ENCODE results near the gene LAMB1.
"Not testable (repeated sequence)": the region's sequence is repeated elsewhere in the genome, so short reads cannot be mapped to it uniquely, and the experiment has no call there.

The LAMB1 gene

DNA sequence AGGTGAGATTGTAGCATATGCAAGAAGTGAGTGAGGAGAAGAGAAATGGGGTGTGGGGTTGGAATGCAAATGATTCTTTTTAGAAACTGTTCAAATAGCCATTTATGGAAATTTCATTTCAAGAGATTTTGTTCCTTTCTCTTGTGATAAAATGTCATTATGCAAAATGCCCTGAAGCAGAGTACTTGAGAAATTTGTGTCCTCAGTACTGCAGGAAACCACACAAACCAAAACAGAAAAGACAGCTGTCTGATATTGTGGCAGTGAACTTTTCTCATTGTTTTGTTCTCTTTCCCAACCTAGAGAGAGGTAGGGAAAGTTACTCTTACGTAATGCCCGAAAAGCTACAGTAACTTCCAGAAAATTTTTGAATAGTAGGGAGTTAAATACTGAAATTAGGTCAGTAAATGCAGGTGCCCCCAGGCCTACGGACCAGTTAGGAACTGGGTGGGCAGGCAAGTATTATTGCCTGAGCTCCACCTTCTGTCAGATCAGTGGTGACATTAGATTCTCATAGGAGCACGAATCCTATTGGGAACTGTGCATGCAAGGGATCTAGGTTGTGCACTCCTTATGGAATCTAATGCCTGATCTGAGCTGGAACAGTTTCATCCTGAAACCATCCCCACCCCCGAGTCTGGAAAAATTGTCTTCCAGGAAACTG, 78.0 kb downstream of the LAMB1 start:
- ChIA-PET CTCF (interaction anchor here (2.6 kb wide), 1 partner anchor 24 kb away, joined by 6 read pairs; no protein-coding TSS in a partner anchor), POLR2A (no interaction called here)
- TF ChIP-seq CTCF (IDR thresholded peaks at IDR 0.05; ENCODE audit: control extremely low read depth, extremely low read depth, low read depth, missing control alignments), result no peak
- DNase-seq (ENCODE audit: extremely low spot score), result peak; percentile 23

DNA sequence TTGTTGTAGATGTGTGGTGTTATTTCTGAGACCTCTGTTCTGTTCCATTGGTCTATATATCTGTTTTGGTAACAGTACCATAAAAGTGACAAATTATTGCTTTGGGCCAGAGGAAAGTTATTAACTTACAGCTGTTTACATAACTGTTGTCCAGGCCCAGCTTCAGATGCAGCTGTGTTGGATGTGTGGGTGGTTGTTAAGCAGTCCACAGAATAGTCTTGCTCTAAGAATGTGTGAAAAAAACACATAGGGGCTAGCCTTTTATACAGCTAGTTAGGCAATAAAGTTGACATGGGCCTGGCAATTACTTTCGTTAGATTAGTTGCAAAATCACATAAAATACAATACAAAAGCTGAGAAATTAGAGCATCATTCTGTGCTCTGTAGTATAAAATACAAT, 80.1 kb downstream of the LAMB1 start:
- DNase-seq (ENCODE audit: extremely low spot score), result no peak
- TF ChIP-seq CTCF (IDR thresholded peaks at IDR 0.05; ENCODE audit: control extremely low read depth, extremely low read depth, low read depth, missing control alignments), result no peak
- ChIA-PET CTCF (interaction anchor here (1.4 kb wide), 1 partner anchor 48 kb away, joined by 3 read pairs; no protein-coding TSS in a partner anchor), POLR2A (no interaction called here)

DNA sequence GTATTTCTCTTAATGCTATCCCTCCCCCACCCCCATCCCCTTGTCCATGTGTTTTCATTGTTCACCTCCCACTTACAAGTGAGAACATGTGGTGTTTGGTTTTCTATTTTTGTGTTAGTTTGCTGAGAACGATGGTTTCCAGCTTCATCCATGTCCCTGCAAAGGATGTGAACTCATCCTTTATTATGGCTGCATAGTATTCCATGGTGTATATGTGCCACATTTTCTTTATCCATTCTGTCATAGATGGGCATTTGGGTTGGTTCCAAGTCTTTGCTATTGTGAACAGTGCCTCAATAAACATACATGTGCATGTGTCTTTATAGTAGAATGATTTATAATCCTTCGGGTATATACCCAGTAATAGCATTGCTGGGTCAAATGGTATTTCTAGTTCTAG, 81.1 kb downstream of the LAMB1 start:
- CTCF ChIA-PET, result not testable (repeated sequence)

GRCh38 chr7:107920048-107920772, 82.8 kb downstream of the LAMB1 start:
- TF ChIP-seq CTCF (IDR thresholded peaks at IDR 0.05; ENCODE audit: control extremely low read depth, extremely low read depth, low read depth, missing control alignments), result no peak

More for the DNA sequence above, 81.1 kb downstream of the LAMB1 start:
- DNase-seq (ENCODE audit: extremely low spot score); POLR2A ChIA-PET: not testable (repeated sequence)

DNA sequence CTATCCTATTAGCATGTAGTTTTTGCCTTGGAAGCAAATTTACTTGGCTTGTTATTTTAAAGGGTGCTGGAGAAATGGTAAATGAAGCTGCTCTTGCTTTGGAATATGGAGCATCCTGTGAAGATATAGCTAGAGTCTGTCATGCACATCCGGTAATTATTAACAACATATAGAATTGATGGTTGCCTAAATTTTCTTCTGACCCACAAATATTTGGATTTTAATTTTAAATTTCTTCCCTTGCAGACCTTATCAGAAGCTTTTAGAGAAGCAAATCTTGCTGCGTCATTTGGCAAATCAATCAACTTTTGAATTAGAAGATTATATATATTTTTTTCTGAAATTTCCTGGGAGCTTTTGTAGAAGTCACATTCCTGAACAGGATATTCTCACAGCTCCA, 84.0 kb downstream of the LAMB1 start:
- DNase-seq (ENCODE audit: extremely low spot score), result no peak
- no peak for TF ChIP-seq CTCF (IDR thresholded peaks at IDR 0.05; ENCODE audit: control extremely low read depth, extremely low read depth, low read depth, missing control alignments)
- POLR2A ChIA-PET, result no interaction called here
- CTCF ChIA-PET, result interaction anchor here (0.7 to 2.0 kb wide), 4 partner anchors 9 to 195 kb away, joined by 3 to 5 read pairs (median 3); no protein-coding TSS in a partner anchor

More at GRCh38 chr7:107920048-107920772, 82.8 kb downstream of the LAMB1 start:
- POLR2A ChIA-PET, result no interaction called here
- CTCF ChIA-PET, result no interaction called here
- DNase-seq (ENCODE audit: extremely low spot score), result no peak

DNA sequence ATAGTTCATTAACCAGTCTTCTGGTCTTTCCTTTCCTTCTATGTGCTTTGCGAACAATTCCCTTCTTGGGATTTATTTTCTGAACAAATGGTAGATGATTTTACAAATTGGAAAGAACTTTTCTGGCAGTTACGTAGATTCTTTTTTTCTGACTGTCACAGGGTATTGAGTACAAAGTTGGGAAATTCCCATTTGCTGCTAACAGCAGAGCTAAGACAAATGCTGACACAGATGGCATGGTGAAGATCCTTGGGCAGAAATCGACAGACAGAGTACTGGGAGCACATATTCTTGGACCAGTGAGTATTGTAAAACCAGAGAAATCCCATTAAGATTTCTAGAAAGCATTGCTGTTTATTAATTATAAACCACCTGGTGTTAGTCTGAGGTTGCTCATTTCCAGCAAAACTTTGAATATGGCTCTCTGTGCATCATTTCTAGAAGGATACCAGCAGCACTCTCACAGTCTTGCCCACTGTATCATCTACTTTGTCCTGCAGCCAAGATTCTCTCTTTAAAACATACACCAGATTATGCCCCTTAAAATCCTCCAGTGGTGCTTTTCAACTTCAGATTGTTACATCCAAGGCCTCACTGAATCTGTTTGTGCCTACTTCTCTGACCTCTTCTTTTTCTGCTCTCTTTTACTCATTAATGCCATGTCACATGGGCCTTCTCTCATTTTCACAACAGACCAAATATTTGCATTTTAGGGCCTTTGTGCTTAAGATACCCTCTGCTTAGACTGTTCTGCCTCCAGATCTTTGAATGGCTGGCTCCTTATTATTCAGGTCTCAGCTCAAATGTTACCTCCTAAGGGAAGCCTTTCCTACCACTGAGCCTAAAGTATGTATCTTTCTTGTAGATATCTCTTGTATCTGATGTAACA, 85.0 kb downstream of the LAMB1 start:
- no peak for DNase-seq (ENCODE audit: extremely low spot score)
- CTCF ChIA-PET, result interaction anchor here (0.8 to 2.0 kb wide), 9 partner anchors 9 to 228 kb away, joined by 3 to 7 read pairs (median 3); no protein-coding TSS in a partner anchor
- TF ChIP-seq CTCF (IDR thresholded peaks at IDR 0.05; ENCODE audit: control extremely low read depth, extremely low read depth, low read depth, missing control alignments), result no peak
- POLR2A ChIA-PET, result no interaction called here

All from GM10248 (cell line).